ENCODE measurements around the gene PLEKHN1.

PLEKHN1 gene

GRCh38 chr1:929712-930632 lies 36.3 kb upstream of the PLEKHN1 start:
- no peak for TF ChIP-seq CTCF (IDR thresholded peaks at IDR 0.05; ENCODE audit: control extremely low read depth, extremely low read depth, low read depth, missing control alignments)
- ChIA-PET CTCF (interaction anchor here (1.2 to 1.6 kb wide), 3 partner anchors 8 to 25 kb away, joined by 4 to 10 read pairs (median 6); no protein-coding TSS in a partner anchor), POLR2A (no interaction called here)
- DNase-seq (ENCODE audit: extremely low spot score): no peak

- TF ChIP-seq CTCF (IDR thresholded peaks at IDR 0.05; ENCODE audit: control extremely low read depth, extremely low read depth, low read depth, missing control alignments): no peak
- DNase-seq (ENCODE audit: extremely low spot score): no peak
- POLR2A ChIA-PET: no interaction called here
- CTCF ChIA-PET: interaction anchor here (1.2 to 1.6 kb wide), 2 partner anchors 9 to 26 kb away, joined by 4 to 10 read pairs; no protein-coding TSS in a partner anchor
These were observed 35.6 kb upstream of the PLEKHN1 start for GRCh38 chr1:930633-931138.

- ChIA-PET POLR2A (no interaction called here), CTCF (interaction anchor here (1.6 kb wide), 1 partner anchor 26 kb away, joined by 10 read pairs; no protein-coding TSS in a partner anchor)
- TF ChIP-seq CTCF (IDR thresholded peaks at IDR 0.05; ENCODE audit: control extremely low read depth, extremely low read depth, low read depth, missing control alignments): no peak
- no peak for DNase-seq (ENCODE audit: extremely low spot score)
These were observed 34.7 kb upstream of the PLEKHN1 start for GRCh38 chr1:931380-932172.

- TF ChIP-seq CTCF (IDR thresholded peaks at IDR 0.05; ENCODE audit: control extremely low read depth, extremely low read depth, low read depth, missing control alignments): no peak
- CTCF ChIA-PET: no interaction called here
- no peak for DNase-seq (ENCODE audit: extremely low spot score)
- POLR2A ChIA-PET: no interaction called here
These were observed 34.1 kb upstream of the PLEKHN1 start for GRCh38 chr1:932173-932510.

- ChIA-PET POLR2A (no interaction called here), CTCF (interaction anchor here (0.8 to 1.1 kb wide), 3 partner anchors 28 to 63 kb away, joined by 3 to 5 read pairs (median 3); no protein-coding TSS in a partner anchor)
- TF ChIP-seq CTCF (IDR thresholded peaks at IDR 0.05; ENCODE audit: control extremely low read depth, extremely low read depth, low read depth, missing control alignments): no peak
- DNase-seq (ENCODE audit: extremely low spot score): no peak
These were observed 33.3 kb upstream of the PLEKHN1 start for GRCh38 chr1:932776-933602.

GRCh38 chr1:933603-933940 lies 32.7 kb upstream of the PLEKHN1 start:
- TF ChIP-seq CTCF (IDR thresholded peaks at IDR 0.05; ENCODE audit: control extremely low read depth, extremely low read depth, low read depth, missing control alignments): no peak
- POLR2A ChIA-PET: no interaction called here
- DNase-seq (ENCODE audit: extremely low spot score): no peak
- CTCF ChIA-PET: interaction anchor here (0.8 to 1.1 kb wide), 3 partner anchors 28 to 64 kb away, joined by 3 to 5 read pairs (median 3); no protein-coding TSS in a partner anchor

Measured in GM10248 (cell line).